Mesothelial cell of epicardium (in vitro differentiated cells): ENCODE measurements around the gene SLC41A3. TPM values are rescaled to one million over a fixed set of nuclear protein-coding genes. Genes with fewer than 3 reads are reported as not detected.

ENCODE experiments used
- DNase-seq, 2 experiments: peaks; one replicate each; pipeline ENCODE4 v3.0.0; 2021; ENCODE audit warnings: low spot score in 2 of 2; ENCODE audit not compliant: unreplicated experiment in 2 of 2
- H3K27ac Mint-ChIP-seq: 2 replicates; pipeline ENCODE4 v1.8.0; 2021; ENCODE audit warnings: mixed read lengths
- H3K27me3 Mint-ChIP-seq: 2 replicates; pipeline ENCODE4 v1.8.0; 2021; ENCODE audit warnings: low read depth, mixed read lengths
- H3K36me3 Mint-ChIP-seq: 2 replicates; pipeline ENCODE4 v1.8.0; 2021; ENCODE audit warnings: mixed read lengths
- H3K4me1 Mint-ChIP-seq: 2 replicates; pipeline ENCODE4 v1.8.0; 2021; ENCODE audit warnings: mixed read lengths
- H3K4me3 Mint-ChIP-seq: 2 replicates; pipeline ENCODE4 v1.8.0; 2021; ENCODE audit warnings: mild to moderate bottlenecking, moderate library complexity, mixed read lengths
- H3K9me3 Mint-ChIP-seq: 2 replicates; pipeline ENCODE4 v1.8.0; 2021; ENCODE audit warnings: mixed read lengths
- CTCF ChIP-seq: fragments of 200-600 bp; sonication (generic); IDR thresholded peaks from one replicate; pipeline ENCODE4 v1.5.0; 2021; ENCODE audit warnings: antibody characterized with exemption; ENCODE audit not compliant: unreplicated experiment
- total RNA-seq: library from RNA; stranded (reverse); gene quantifications from 3 replicates; pipeline ENCODE4 v1.2.1, GENCODE V29; 2021

SLC41A3 gene
- total RNA-seq, 1 donor from 2014 or later, result 58.7 TPM

GRCh38 chr3:126114443-126115386, 30.8 kb upstream of the SLC41A3 start:
- TF ChIP-seq CTCF, result no peak
- Mint-ChIP-seq H3K4me3 (no peak overlapping the region), H3K9me3 (peaks cover 10% of the 10 kb centered on the region), H3K4me1 (no peaks in the 10 kb centered on the region), H3K27me3 (peaks cover 10% of the 10 kb centered on the region), H3K27ac (no peak overlapping the region), H3K36me3 (no peaks in the 10 kb centered on the region)
- DNase-seq, result no peak

GRCh38 chr3:126113733-126114442, 30.0 kb upstream of the SLC41A3 start:
- Mint-ChIP-seq H3K9me3 (peaks cover 2% of the 10 kb centered on the region), H3K36me3 (no peaks in the 10 kb centered on the region), H3K27me3 (peaks cover 3% of the 10 kb centered on the region), H3K27ac (no peak overlapping the region), H3K4me1 (no peaks in the 10 kb centered on the region), H3K4me3 (no peak overlapping the region)
- peak; percentile 51 for TF ChIP-seq CTCF
- no peak for DNase-seq

- Mint-ChIP-seq H3K36me3 (no peaks in the 10 kb centered on the region), H3K4me1 (no peaks in the 10 kb centered on the region), H3K9me3 (no peaks in the 10 kb centered on the region), H3K27ac (no peak overlapping the region), H3K27me3 (no peaks in the 10 kb centered on the region), H3K4me3 (no peak overlapping the region)
- TF ChIP-seq CTCF, result no peak
- DNase-seq, result no peak
Observed at GRCh38 chr3:126113238-126113555, 29.3 kb upstream of the SLC41A3 start.

- Mint-ChIP-seq H3K27me3 (no peaks in the 10 kb centered on the region), H3K27ac (no peak overlapping the region), H3K4me3 (no peak overlapping the region), H3K9me3 (no peaks in the 10 kb centered on the region), H3K36me3 (no peaks in the 10 kb centered on the region), H3K4me1 (no peaks in the 10 kb centered on the region)
- peak in 1 of 2 experiments; percentile 32 for DNase-seq
- TF ChIP-seq CTCF, result no peak
Observed at GRCh38 chr3:126112531-126113237, 28.8 kb upstream of the SLC41A3 start.

- no peaks in the 10 kb centered on the region for H3K27me3 Mint-ChIP-seq
- H3K27ac Mint-ChIP-seq, result no peak overlapping the region
- no peak overlapping the region for H3K4me3 Mint-ChIP-seq
- H3K4me1 Mint-ChIP-seq, result no peaks in the 10 kb centered on the region
- TF ChIP-seq CTCF, result no peak
- H3K9me3 Mint-ChIP-seq, result no peaks in the 10 kb centered on the region
- DNase-seq, result peak in 1 of 2 experiments; percentile 33
- no peaks in the 10 kb centered on the region for H3K36me3 Mint-ChIP-seq
Observed at GRCh38 chr3:126111566-126112475, 27.9 kb upstream of the SLC41A3 start.
